CD4-positive, alpha-beta T cell treated with Interleukin-17A for 1 hour (primary cell): ENCODE results near the gene TAS2R14.

Experiments used
- DNase-seq: peaks from one replicate; pipeline ENCODE4 v3.0.0-alpha.2; 2020

The TAS2R14 gene

DNA sequence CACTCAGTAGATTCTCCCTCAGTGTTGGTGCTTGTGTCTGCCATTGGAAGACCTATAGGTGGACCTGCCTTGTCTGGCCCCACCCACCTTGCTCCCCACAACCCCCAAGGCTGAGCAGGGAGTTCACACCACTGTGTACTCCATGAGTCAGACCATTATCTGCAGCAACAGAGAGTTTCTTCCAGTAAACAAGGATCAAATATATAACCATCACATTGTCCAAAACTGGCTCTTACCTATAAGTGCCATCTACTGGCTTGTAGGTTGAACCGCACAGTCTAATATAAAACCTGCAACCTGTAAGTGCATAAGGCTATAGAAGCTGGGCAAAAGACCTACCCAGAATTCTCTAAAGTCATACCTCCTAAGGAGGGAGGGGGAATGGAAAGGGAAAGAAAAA lies 37.6 kb downstream of the TAS2R14 start:
- no peak for DNase-seq

DNA sequence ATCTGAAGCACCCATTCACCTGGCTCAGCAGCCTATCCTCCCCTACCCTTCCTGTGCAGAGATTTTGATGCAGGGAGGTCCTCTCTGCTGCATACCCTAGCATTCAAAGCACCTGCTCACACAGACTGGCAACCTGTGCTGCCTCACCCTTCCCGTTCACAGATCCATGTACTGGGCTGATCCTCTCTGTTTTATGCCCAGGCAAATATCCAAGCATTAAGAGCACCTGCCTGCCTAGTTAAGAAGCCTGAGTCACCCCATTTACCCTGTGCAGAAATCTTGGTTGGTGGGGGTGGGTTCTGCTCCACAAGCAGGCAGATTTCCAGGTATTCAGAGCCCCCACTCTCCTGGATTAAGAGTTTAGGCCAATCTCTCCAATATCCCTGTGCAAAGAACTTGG lies 38.1 kb downstream of the TAS2R14 start:
- no peak for DNase-seq

DNA sequence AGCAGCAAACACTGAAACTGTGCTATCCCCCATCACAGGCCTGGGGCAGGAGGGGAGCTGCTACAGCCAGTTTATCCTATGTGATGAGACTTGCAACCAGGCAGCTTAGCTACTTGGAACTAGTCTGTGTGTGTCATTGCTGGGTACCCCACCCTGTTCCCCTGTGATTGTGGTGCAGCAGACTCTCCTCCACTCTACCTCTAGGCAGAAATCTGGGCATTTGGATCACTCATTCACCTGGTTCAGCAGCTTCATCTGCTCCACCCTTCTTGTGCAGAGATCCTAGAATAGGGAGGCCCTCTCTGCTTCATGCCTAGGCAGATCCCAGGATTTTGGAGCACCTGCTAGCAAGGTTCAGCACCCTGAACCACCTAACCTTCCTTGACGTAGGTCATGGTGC lies 38.5 kb downstream of the TAS2R14 start:
- DNase-seq, result no peak

DNA sequence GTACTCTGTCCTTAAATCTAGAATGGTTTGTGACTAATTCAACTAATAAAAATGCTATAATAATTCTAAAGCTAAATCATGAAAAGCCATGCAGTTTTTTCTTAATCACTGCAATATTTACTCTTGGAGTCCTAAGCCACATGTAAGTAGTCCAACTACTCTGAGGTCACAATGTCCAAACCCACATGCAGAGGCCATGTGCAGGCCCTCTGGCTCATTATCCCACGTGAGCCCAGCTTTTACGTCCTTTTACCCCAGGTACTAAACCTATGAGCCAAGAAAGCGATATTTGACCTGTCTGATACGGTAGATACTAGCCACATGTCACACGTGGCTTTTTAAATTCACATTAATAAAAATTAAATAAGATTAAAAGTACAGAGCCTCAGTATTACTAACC lies 42.2 kb downstream of the TAS2R14 start:
- DNase-seq, result no peak

DNA sequence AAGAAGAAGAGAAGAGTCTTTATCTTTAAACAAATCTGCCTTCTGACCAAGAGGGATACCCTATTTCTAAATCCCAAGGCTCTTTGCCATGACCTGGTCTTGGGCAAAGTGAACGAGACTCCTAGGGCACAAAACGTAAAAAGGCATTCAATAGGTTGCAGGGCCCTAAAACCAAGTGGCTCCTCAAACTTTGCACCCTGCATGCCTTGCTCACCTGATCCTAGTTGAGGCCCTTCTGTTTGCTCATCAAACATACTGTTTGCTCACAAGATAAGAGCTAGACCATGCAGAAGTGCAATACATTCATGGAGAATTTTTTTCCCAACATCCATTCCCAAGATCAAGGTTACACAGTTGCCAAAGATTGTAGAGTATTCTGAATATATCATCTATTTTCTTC lies 47.1 kb downstream of the TAS2R14 start:
- no peak for DNase-seq

DNA sequence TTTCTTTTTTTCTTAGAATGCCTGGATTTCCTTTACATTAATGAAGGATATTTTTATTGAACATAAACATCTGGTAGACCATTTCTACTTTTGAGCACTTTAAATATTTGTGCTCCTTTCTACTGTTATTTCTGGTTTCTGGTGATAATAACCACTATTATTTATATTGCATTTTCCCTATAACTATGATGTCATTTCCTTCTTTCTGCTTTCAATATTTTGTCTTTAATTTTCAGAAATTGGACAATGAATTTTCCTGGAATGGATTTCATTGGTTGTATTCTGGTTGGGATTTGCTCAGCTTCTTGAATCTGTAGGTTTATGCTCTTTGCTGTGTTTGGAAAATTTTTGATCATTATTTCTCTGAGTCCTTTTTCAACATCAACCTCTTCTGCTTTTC lies 49.8 kb downstream of the TAS2R14 start:
- no peak for DNase-seq
